VCaP (cell line): ENCODE data around the gene MAP7D3.
"Not testable (repeated sequence)": the region's sequence is repeated elsewhere in the genome, so short reads cannot be mapped to it uniquely, and the experiment has no call there.

Experiments used
- H3K27ac ChIP-seq: fragments of 450-650 bp; 2 replicates; pipeline ENCODE4 v1.5.1; 2017
- CTCF ChIP-seq: fragments of 450-650 bp; conservative IDR thresholded peaks from 2 replicates; pipeline ENCODE4 v1.5.1; 2017; ENCODE audit warnings: mild to moderate bottlenecking, moderate library complexity

Gene MAP7D3

GRCh38 chrX:136182414-136182813, 68.8 kb downstream of the MAP7D3 start:
- TF ChIP-seq CTCF, result no peak
- no peak overlapping the region for H3K27ac ChIP-seq

GRCh38 chrX:136179133-136179532, 72.1 kb downstream of the MAP7D3 start:
- no peak overlapping the region for H3K27ac ChIP-seq
- TF ChIP-seq CTCF, result no peak

GRCh38 chrX:136176399-136176825, 74.8 kb downstream of the MAP7D3 start:
- no peak for TF ChIP-seq CTCF
- H3K27ac ChIP-seq, result no peak overlapping the region

GRCh38 chrX:136171420-136171819, 79.8 kb downstream of the MAP7D3 start:
- no peak for TF ChIP-seq CTCF
- H3K27ac ChIP-seq, result no peak overlapping the region

GRCh38 chrX:136170139-136170800, 80.9 kb downstream of the MAP7D3 start:
- no peak overlapping the region for H3K27ac ChIP-seq

GRCh38 chrX:136168929-136169735, 82.1 kb downstream of the MAP7D3 start:
- TF ChIP-seq CTCF, result no peak
- H3K27ac ChIP-seq, result no peak overlapping the region

More at GRCh38 chrX:136170139-136170800, 80.9 kb downstream of the MAP7D3 start:
- no peak for TF ChIP-seq CTCF

GRCh38 chrX:136167989-136168388, 83.2 kb downstream of the MAP7D3 start:
- not testable (repeated sequence) for H3K27ac ChIP-seq

- peak; percentile 49 for TF ChIP-seq CTCF
- H3K27ac ChIP-seq, result no peak overlapping the region
Observed at GRCh38 chrX:136166221-136166855, 84.9 kb downstream of the MAP7D3 start.
